GM18867 (cell line): ENCODE results near the gene TGM5.
"Not testable (repeated sequence)": the region's sequence is repeated elsewhere in the genome, so short reads cannot be mapped to it uniquely, and the experiment has no call there.

Experiments
- ATAC-seq: cut with Tn5 transposase; IDR thresholded peaks from one replicate; pipeline ENCODE4 v1.9.1; 2021; ENCODE audit warnings: mild to moderate bottlenecking, moderate library complexity; ENCODE audit not compliant: unreplicated experiment

TGM5 gene, protein sequence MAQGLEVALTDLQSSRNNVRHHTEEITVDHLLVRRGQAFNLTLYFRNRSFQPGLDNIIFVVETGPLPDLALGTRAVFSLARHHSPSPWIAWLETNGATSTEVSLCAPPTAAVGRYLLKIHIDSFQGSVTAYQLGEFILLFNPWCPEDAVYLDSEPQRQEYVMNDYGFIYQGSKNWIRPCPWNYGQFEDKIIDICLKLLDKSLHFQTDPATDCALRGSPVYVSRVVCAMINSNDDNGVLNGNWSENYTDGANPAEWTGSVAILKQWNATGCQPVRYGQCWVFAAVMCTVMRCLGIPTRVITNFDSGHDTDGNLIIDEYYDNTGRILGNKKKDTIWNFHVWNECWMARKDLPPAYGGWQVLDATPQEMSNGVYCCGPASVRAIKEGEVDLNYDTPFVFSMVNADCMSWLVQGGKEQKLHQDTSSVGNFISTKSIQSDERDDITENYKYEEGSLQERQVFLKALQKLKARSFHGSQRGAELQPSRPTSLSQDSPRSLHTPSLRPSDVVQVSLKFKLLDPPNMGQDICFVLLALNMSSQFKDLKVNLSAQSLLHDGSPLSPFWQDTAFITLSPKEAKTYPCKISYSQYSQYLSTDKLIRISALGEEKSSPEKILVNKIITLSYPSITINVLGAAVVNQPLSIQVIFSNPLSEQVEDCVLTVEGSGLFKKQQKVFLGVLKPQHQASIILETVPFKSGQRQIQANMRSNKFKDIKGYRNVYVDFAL

DNA sequence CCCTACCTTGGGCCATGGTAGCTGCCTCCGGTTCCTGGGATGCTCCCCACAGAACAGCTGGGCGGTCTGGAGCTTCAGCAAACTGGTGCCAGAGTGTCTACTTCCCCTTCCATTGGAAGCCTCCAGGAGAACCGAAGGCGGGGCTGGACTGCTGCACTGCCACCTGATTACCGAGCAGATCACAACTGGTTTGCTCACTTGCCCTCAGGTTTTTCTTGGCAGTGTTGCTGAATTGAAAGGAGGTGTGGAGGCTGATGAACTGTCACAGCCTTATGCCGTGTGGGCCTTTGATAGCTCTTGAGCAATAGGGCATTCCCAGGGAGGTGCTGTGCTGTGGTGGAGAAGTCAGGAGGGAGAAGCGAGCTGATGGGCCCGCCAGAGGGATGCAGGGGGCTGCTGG is at the start of gene TGM5:
TGM5 (minus strand) TSS at position 95 of the 400 bp plus-strand sequence; CDS start at position 16, 79 bp downstream.
- no peak for ATAC-seq

DNA sequence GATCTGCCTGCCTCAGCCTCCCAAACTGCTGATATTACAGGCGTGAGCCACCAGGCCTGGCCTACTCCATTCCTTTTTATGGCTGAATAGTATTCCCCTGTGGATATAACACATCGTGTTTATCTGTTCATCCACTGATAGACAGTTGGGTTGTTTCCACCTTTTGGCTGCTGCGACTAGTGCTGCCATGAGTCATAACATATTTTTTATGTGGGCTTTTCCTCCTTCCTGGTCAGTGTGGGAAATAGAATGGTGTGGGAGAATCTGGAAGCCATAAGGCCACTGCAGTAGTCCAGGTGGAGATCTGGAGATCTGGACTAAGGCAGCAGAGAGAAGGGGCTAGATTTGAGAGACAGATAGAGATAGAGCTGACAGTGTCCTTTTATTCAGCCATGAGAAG is 47.4 kb upstream of the TGM5 start:
- no peak for ATAC-seq

DNA sequence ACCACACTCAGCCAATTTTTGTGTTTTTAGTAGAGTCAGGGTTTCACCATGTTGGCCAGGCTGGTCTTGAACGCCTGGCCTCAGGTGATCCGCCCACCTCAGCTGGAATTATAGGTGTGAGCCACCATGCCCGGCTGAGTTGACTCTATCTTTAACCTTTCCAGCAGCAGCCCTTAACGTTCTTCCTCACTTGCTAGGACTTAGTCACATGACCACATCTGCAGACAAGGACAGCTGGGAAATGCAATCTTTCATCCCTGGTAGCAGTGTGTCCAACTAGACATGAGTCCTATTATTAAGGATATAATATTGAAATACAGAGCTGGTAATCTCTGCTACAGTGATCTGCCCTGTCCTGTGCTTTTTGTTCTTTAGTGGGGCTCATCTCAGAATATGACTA is 45.6 kb upstream of the TGM5 start:
- no peak for ATAC-seq

DNA sequence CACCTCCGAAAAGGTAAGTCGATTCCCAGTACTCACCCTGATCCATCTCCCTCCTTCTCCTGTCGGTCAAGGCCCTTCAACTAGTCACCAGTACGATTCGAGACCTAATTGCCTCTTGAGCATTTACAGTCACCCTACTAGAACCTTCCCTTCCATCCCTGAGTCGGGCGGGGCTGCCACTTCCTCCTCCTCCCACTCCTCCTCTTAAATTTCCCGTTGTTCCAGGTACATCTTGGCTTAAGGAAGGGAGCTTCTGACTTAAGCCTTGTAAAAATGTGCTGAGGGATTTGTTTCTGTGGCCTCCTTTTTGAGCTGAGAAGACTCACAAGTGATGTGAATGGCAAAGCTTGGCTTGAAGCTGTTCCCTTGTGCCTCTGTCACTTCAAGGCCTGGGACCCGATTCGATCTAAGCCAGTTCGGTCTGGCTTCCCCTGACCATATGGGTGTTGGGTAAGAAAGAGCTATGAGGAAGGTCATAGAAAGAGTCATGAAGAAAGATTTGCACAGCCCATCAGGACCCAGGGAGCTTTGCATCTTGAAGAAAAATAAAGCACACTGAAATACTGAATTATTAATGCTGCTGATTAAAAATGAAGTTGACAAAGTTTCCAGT is 35.6 kb upstream of the TGM5 start, which contains the start of gene TGM7:
TGM7 (minus strand) TSS at position 51 of the 613 bp plus-strand sequence.
- no peak for ATAC-seq

DNA sequence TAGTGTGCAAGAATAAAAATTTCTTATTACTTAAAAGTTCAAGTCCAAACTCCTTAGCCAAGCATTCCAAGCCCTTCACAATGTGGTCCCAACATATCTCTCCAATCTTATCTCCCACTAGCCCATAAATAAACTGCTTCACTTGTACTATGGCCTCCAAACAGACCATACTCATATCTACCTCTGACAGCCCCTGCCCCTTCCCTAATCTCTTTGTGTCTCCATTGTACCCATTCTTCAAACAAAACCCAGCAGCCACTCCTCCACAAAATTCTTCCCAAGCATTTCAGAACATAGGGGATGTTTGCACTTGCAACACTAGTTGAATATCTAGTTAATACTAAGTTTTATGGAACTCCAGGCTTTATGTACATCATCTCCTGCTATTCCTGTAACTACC is 33.2 kb upstream of the TGM5 start:
- no peak for ATAC-seq

DNA sequence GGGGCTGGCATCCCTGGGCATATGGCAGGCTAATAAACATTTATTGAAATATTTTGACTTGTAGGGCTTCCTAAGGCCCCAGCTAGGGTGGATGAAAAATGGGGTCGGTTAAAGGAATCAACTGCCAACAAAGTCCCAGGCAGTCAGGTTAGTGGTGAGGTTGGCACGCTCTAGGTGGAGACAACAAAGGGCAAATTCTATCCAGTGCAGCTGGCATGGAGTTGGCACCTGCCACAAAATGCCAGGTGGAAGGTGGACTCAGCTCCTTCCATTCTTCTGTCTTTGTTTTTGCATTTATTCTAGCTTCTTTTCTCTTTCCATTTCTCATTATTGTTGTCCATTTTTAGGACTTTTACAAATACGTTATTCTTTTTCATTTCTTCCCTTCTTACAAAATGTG is 32.7 kb upstream of the TGM5 start:
- ATAC-seq: no peak

DNA sequence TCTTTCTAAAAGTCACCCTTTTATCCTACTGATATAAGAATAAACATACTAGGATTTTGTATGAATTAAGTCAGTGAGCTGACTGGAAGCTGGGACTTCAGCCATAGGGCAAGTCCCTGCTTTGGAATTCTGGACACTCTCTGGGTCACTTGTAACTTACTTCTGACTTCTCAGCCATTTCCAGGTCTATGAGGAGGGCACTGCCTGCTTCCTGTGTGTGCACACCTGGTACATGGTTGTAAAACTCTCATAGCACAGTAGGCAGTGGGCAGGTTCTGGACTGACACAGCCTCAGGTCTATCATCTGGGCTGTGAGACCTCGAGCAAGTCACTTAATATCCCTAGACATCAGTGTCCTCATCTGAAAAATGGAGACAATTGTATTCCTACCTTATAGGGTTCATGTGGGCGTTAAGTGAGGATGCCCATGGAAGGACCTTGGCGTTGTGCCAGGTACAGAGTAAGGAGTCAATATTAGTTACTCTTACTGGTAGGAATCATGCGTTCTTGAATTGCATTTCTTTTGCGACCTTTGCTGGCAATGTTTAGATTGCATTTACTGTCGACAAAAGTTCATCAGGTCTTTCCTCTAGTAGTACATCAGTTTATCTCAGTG is 27.5 kb upstream of the TGM5 start:
- no peak for ATAC-seq

DNA sequence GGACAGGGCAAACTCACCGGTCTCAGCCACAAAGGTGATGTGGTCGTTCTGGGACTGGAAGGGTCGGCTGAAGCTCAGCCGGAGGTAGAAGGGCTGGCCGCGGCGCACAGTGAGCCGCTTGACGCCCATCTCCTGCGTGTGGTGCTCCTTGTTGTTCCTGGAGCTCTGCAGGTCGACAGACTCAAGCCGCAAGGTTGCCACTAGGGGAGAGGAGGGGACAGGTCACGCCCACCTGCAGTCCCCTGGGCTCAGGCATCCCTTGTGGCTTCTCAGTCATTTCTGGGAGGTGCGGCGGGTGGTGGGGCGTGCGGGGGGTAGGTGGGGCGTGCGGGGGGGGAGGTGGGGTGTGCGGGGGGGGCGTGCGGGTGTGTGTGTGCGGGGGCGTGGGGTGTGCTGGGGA is 26.7 kb upstream of the TGM5 start:
- no peak for ATAC-seq

DNA sequence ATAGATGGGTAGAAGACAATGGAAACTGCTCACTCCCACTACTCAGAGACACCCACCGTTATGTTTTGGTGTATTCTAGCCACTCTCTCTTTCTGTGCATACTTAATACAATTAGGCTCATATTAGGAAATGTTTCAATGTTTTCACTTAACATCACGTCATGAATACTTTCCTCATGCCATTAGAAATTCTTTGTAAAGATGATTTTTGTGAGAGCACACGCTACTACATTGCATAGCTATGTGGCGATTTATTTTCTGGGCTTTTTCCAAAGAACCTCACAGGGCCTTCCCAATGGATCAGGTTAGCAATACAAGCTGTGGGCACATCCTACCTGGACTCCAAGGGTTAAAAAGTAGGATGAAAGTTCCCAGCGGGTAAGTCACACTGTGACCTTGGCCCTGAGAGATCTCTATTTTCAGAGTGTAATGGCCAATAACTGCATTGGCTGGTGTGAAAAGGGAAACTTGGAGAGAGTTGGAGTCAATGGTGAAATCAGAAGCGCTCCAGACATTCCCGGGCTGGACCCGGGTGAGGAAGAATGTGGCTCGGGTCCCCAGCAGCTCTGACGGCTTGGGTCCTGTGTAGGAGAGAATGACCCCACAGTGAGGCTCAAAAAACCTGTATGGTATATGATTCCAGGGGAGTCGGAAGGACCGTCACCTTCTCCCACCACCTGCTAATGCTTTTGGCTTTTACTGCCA is 25.8 kb upstream of the TGM5 start:
- no peak for ATAC-seq

DNA sequence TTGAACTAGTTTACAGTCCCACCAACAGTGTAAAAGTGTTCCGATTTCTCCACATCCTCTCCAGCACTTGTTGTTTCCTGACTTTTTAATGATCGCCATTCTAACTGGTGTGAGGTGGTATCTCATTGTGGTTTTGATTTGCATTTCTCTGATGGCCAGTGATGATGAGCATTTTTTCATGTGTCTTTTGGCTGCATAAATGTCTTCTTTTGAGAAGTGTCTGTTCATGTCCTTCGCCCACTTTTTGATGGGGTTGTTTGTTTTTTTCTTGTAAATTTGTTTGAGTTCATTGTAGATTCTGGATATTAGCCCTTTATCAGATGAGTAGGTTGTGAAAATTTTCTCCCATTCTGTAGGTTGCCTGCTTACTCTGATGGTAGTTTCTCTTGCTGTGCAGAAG is 22.9 kb upstream of the TGM5 start:
- not testable (repeated sequence) for ATAC-seq

DNA sequence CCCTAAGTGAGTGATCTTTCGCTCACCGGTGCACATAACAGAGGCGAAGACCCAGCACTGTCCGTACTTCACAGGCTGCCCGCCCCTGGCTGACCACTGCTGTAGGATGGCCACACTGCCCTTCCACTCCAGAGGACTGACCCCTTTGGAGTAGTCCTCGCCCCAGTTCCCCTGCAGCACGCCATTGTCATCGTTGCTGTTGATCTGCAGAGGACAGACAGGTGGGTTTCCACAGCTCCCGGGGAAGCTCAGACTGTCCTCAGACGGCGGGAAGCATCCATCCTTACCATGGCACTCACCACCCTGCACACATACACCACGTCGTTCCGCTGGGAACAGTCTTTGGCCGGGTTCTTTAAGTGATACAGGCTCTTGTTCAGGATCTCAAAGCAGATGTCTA is 20.5 kb upstream of the TGM5 start:
- no peak for ATAC-seq

DNA sequence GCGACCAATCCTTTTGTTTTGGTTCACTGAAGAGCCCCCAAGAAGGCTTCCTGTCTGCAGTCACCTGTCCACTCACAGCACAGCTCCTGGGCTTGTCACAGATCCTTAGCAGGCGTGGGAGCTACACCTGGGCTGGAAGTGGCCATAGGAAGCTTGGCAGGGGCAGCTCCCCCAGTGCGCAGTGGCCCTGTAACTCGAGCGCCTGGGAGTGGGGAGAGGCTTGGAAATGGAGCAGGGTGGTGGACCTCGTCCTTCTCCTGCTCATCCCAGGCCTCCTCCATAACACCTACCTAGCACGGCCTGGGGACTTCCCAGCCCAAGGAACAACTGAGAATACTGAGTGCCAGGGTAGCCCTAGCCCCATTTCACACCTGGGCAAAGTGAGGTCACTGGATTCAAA is 19.3 kb upstream of the TGM5 start:
- no peak for ATAC-seq

DNA sequence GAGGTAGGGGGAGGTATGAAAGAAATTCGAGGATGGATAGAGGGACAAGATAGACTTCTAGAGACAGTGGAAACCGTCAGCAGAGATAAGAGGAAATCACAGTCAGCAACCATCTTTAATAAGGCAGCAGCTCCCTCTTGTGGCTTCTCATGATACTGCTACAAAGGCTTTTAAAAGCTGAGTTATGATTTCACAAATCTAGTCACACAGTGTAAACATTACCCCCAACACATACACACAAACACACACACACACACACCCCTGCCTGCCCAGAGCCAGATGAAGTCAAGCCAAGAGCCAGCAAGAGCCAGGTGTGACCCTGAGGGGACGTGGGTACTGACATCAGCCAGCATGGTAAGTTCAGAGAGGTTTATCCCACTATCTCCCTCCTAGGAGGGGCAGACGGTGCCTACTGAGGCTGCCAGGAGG is 18.9 kb upstream of the TGM5 start:
- no peak for ATAC-seq

DNA sequence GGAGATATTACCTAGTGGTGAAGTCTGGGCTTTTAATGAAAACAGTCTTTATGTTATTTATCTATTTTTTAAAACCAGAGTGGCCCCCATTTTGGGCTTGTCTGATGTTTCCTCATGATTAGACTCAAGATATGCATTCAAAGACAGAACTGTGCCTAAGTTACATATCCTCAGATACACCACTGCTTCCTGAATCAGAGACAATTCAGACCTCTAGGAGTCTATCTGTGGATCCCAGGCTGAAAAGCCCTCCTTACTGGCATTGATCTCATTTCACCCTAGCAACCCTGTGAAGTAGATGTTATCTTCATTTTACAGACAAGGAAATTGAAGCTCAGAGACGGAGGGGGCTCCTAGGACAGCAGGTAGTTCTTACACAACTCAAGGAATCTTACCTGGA is 16.8 kb upstream of the TGM5 start:
- no peak for ATAC-seq

DNA sequence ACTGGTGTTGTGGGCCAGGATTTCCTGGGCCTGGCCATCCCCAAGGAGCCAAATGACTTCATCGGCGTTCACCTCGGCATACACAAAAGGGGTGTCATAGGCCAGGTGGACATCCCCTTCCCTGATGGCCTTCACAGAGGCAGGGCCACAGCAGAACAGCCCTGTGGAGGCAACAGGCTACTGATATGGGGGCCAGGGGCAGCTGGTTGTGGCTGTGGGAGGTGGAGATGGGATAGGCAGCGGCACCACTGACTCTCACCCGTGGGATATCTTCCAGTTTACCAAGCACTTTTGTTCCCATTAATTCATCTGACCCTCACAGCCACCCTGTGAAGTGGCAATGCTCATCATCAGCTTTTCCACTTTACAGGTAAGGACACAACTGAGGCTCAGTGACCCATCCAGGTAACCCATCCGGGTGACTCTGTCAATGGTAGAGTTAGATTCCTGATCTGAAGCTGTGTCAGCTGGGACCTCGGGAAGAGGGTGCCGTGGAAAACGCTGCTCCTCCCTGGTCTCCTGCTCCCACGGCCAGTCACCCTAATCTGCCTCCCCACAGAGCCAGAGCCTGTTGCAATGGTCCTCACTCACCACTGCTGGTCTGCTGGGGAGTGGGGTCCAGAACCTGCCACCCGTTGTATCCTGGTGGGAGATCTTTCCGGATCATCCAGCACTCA is 15.3 kb upstream of the TGM5 start:
- no peak for ATAC-seq

DNA sequence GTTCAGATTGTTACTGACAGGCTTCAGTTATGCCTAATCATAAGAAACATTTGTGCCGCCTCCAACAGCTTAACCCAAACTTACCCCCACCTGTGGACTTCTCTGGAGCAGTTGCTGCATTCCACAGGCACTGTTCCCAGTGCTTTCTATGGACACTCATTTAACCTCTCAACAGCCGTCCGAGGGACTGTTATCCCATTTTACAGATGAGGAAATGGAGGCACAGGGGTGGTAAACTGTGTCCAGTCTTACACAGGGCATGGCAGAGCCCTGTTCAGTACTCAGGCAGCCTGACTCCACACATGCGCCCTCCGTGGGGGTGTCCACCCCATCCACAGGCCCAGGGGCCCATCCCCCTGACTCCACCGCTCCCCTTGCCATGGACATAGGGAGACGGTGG is 14.3 kb upstream of the TGM5 start:
- ATAC-seq: no peak

DNA sequence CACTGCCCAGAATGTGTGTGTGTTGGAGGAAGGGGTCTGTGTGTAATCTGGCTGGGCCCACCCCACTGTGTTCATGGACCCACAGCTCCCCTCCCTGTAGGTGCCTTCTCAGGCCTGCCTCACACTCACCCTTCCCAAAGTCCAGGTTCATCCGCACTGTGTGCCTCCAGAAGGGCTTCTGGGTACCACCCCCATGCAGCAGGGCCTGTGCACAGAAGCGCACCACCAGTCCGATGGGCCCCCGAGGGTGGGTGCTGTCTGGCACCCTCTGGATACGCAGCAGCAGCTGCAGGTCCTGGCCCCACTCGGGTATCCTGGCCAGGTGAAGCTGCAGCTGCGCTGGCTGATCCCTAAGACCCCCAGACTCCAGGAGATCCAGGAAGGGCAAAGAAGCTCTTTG is 12.8 kb upstream of the TGM5 start:
- ATAC-seq: no peak

DNA sequence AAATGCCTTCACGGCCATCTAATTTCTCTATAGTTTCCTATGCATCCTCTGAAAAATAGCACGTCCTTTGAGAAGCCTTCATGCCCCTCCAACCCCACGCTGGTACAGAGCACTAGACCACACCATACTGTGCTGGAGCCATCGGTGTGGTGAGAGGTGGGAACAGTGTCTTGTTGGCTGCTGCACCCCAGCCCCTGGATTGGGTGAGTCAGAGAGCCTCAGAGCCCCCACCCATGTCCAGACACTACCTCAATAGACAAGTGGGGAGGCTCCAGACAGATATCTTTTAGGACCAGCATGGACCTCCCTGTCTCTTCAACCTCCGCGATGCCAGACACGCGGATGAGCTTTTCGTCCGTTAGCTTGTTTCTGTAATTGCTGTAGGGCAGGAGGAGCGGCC is 12.1 kb upstream of the TGM5 start:
- ATAC-seq: no peak

DNA sequence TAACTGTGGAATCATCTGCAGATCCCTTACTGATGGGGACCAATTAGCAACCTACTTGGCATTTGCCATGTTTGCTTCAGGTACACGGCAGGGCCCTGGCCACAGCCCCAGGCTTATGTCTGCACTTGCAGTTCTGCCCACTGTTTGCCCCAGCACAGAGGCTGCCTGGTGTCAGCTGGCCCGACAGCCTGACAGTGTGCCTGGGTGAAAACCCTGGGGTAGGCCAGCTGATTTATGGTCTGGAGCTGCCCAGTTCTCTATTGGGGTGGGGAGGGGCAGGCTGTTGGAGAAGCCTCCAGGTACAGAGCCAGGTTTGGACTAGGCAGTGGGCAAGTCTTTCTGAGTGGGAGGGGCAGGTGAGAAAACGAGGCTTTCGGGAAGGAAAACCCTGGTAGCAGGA is 11.2 kb upstream of the TGM5 start:
- no peak for ATAC-seq

DNA sequence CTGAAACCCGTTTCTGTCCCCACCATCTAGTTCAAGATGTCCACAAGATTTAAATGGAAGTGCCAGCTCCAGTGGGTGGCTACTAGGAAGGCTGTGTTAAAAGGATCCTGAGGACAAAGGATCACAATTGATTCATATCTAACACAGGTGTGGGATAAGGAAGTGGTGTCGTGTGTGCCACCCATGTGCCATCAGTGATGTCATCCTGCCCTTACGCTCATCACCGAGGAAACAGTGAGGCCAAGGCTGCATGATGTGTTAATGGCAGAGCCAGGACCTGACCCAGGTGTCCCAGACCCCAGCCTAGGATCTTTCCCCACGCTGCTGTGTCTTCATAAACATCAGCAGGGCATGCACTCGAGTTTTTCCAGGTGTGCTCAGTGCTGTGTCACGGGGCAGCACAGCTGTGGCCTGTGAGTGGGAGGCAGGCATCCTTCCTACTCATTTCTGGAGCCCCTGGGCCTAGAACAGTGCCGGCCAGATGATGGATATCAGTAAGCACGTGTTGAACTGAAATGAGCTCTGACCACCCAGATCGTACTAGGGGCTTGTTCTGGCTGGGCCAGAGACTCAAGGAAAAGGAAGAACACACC is 10.6 kb upstream of the TGM5 start:
- no peak for ATAC-seq
